ENCODE data around the gene THRSP.

DNA sequence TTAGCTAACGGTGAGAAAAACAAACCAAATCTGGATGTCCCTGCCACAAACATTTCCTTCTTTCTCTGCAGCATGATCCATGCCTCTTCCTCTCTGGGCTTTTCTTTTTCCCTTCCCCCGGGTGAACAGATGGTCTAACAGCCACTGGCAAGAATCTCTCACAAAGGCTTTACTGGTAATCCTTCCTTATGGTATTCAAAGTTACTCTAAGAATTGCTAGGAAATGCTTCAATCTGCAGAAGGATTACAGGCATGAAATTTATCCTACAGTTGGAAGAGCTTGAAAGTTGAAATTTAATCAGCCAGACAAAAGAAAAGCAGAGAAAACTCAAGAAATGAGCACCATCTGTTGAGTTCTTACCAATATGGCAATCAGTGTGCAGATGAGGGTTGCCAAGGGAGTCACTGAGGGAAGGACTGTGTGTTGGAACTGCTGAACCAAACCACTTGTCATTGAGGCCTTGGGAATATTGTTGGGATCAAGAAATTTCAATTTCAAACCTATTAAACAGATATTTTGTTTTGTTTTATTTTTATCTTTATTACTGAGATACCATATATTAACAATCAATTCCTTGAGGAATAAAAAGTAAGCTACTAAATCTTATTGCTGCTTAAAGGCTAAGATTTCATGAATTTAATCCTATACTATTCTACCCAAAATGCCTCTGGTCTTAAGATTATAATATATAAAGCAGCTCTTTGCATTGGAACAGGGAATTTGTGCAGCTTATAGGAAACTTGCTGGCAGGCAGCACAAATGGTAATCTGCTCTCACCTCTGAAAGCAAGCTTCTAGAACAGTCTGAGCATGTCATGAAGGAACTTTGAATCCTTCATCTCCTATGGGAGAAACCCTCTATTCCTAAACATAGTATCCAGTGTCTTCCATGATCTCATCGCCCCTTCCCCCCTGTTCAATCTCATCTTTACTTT lies 45.7 kb downstream of the THRSP start:
- TF ChIP-seq RARB (CRISPR knock-in tag; IDR thresholded peaks at IDR 0.05) (no peak), OSR1 (CRISPR knock-in tag; IDR thresholded peaks at IDR 0.05) (no peak), PPARA (CRISPR knock-in tag; IDR thresholded peaks at IDR 0.05; ENCODE audit: borderline replicate concordance) (no peak), BACH2 (CRISPR knock-in tag; IDR thresholded peaks at IDR 0.05; ENCODE audit: borderline replicate concordance) (no peak), ZNF8 (CRISPR knock-in tag; IDR thresholded peaks at IDR 0.05) (no peak)
